HG03159 (cell line): ENCODE measurements around the gene TBC1D7.
"Not testable (repeated sequence)": the region's sequence is repeated elsewhere in the genome, so short reads cannot be mapped to it uniquely, and the experiment has no call there.

Experiments used
- ATAC-seq: cut with Tn5 transposase; IDR thresholded peaks from one replicate; pipeline ENCODE4 v1.9.1; 2021; ENCODE audit warnings: mild to moderate bottlenecking, moderate library complexity; ENCODE audit not compliant: unreplicated experiment

TBC1D7 gene

GRCh38 chr6:13326031-13326586 is 2.2 kb downstream of the TBC1D7 start:
- ATAC-seq = not testable (repeated sequence)

GRCh38 chr6:13319891-13320564 is 8.3 kb downstream of the TBC1D7 start:
- no peak for ATAC-seq

GRCh38 chr6:13318821-13319220 is 9.5 kb downstream of the TBC1D7 start:
- ATAC-seq = no peak

GRCh38 chr6:13315896-13316295 is 12.4 kb downstream of the TBC1D7 start:
- no peak for ATAC-seq

GRCh38 chr6:13314806-13315205 is 13.5 kb downstream of the TBC1D7 start:
- no peak for ATAC-seq

GRCh38 chr6:13311155-13311554 is 17.2 kb downstream of the TBC1D7 start:
- ATAC-seq = no peak

GRCh38 chr6:13308332-13308731 is 20.0 kb downstream of the TBC1D7 start:
- no peak for ATAC-seq

- ATAC-seq = no peak
Observed at GRCh38 chr6:13307508-13307995, 20.8 kb downstream of the TBC1D7 start.

- ATAC-seq = no peak
Observed at GRCh38 chr6:13305791-13306190, 22.5 kb downstream of the TBC1D7 start.

- ATAC-seq = no peak
Observed at GRCh38 chr6:13305288-13305687, 23.0 kb downstream of the TBC1D7 start.

GRCh38 chr6:13304580-13305260 is 23.6 kb downstream of the TBC1D7 start:
- no peak for ATAC-seq

GRCh38 chr6:13304101-13304500 is 24.2 kb downstream of the TBC1D7 start:
- no peak for ATAC-seq

- ATAC-seq = peak; percentile 53
Observed at GRCh38 chr6:13303668-13304017, 24.7 kb downstream of the TBC1D7 start.

GRCh38 chr6:13302751-13303667 is 25.3 kb downstream of the TBC1D7 start:
- peak; percentile 63 for ATAC-seq

- no peak for ATAC-seq
Observed at GRCh38 chr6:13302291-13302690, 26.0 kb downstream of the TBC1D7 start.

GRCh38 chr6:13300643-13301590 is 27.4 kb downstream of the TBC1D7 start:
- no peak for ATAC-seq

GRCh38 chr6:13299918-13300317 is 28.4 kb downstream of the TBC1D7 start:
- no peak for ATAC-seq

GRCh38 chr6:13299403-13299821 is 28.9 kb downstream of the TBC1D7 start:
- no peak for ATAC-seq

GRCh38 chr6:13298446-13298845 is 29.9 kb downstream of the TBC1D7 start:
- no peak for ATAC-seq

- no peak for ATAC-seq
Observed at GRCh38 chr6:13297391-13297790, 30.9 kb downstream of the TBC1D7 start.
